K562 (cell line): ENCODE measurements around the gene ZNF155. TPM values are rescaled to one million over a fixed set of nuclear protein-coding genes. Genes with fewer than 3 reads are reported as not detected.

Source experiments
- ETV1 ChIP-seq: fragments of 450-650 bp; conservative IDR thresholded peaks from 2 replicates; pipeline ENCODE4 v1.6.1; 2016; ENCODE audit warnings: missing genetic modification characterization, control low read depth, low read depth, missing compliant biosample characterization
- FOSL1 ChIP-seq: fragments of 200-800 bp; sonication (Bioruptor generic); conservative IDR thresholded peaks from 2 replicates; pipeline ENCODE4 v1.6.1; 2016; ENCODE audit warnings: missing genetic modification characterization, missing compliant biosample characterization
- HCFC1 ChIP-seq: IDR thresholded peaks from 2 replicates; pipeline ENCODE4 v1.6.1; 2012; ENCODE audit warnings: low read depth, low read length, improper control_type of control experiment
- HDAC8 ChIP-seq: fragments of 450-650 bp; IDR thresholded peaks from 2 replicates; pipeline ENCODE4 v1.6.1; 2016; ENCODE audit warnings: mild to moderate bottlenecking, missing genetic modification characterization, moderate library complexity, missing compliant biosample characterization
- L3MBTL2 ChIP-seq: fragments of 450-650 bp; IDR thresholded peaks from 2 replicates; pipeline ENCODE4 v1.6.1; 2016; ENCODE audit warnings: mild to moderate bottlenecking, moderate library complexity
- MEF2D ChIP-seq: conservative IDR thresholded peaks from 2 replicates; pipeline ENCODE4 v1.6.1; 2016; ENCODE audit warnings: low read depth, missing genetic modification characterization, missing compliant biosample characterization
- NR2C1 ChIP-seq, 2 experiments: fragments of 450-650 bp; IDR thresholded peaks; 2 replicates each; pipeline ENCODE4 v1.6.1; 2017; ENCODE audit warnings: mild to moderate bottlenecking in 2 of 2, antibody characterized with exemption in 1 of 2, inconsistent platforms in 1 of 2, missing compliant biosample characterization in 1 of 2, missing genetic modification characterization in 1 of 2
- RBM39 ChIP-seq: fragments of 200-400 bp; formaldehyde crosslinking; optimal IDR thresholded peaks from 2 replicates; pipeline ENCODE3; 2018; ENCODE audit warnings: low read depth, low read length
- SIN3A ChIP-seq, 2 experiments: fragments of 150-350 bp in 1 of 2; IDR thresholded peaks; 2 replicates each; pipeline ENCODE4 v1.6.1; 2011 to 2016; ENCODE audit warnings: borderline replicate concordance in 2 of 2, low read depth in 2 of 2, low read length in 2 of 2, mild to moderate bottlenecking in 2 of 2, moderate library complexity in 2 of 2; ENCODE audit not compliant: control insufficient read depth in 1 of 2
- SMAD3 ChIP-seq: fragments of 450-650 bp; formaldehyde crosslinking; conservative IDR thresholded peaks from 2 replicates; pipeline ENCODE4 v1.4.0; 2020; ENCODE audit warnings: mild to moderate bottlenecking
- TBL1XR1 ChIP-seq, 2 experiments: IDR thresholded peaks; 2 replicates each; pipeline ENCODE4 v1.6.1; 2012; ENCODE audit warnings: improper control_type of control experiment in 2 of 2, low read length in 2 of 2, mild to moderate bottlenecking in 1 of 2
- polyA plus RNA-seq, 8 experiments: library from polyadenylated mRNA; depleted of rRNA in 4 of 8; stranded (reverse) in 5 of 8; unstranded in 3 of 8; fragments of >200 nt; fragmentation: Nextera tagmentation in 2 of 8; fragmentation: Illumina TruSeq in 1 of 8; extraction: Ambion mirVana in 2 of 8; extraction: Trizol in 1 of 8; gene quantifications; 2 replicates each; pipeline versions ENCODE4 v1.2.1 to v1.2.3, GENCODE V29; 2011 to 2014; ENCODE audit warnings: inconsistent platforms in 1 of 8, missing spikeins in 1 of 8
- total RNA-seq, 7 experiments: library from RNA; depleted of rRNA in 6 of 7; stranded (reverse); fragments of >200 nt in 6 of 7; fragmentation: Illumina TruSeq in 2 of 7; extraction: Trizol in 2 of 7; gene quantifications; 2 replicates each; pipeline versions ENCODE4 v1.2.1 to v1.2.3, GENCODE V29; 2011 to 2021; ENCODE audit warnings: low replicate concordance in 1 of 7
- TF ChIP-seq, protein P1 (sequence below), 3 experiments: fragments of 200-800 bp in 1 of 3; fragments of 250-450 bp in 1 of 3; fragments of 450-650 bp in 1 of 3; sonication (Bioruptor Pico) in 1 of 3; sonication (Bioruptor generic) in 1 of 3; formaldehyde crosslinking in 1 of 3; IDR thresholded peaks; 2 replicates each; pipeline versions ENCODE4 v1.6.1 to v1.8.0; 2016 to 2022; ENCODE audit warnings: mild to moderate bottlenecking in 2 of 3, missing genetic modification characterization in 2 of 3, missing compliant biosample characterization in 1 of 3, moderate library complexity in 1 of 3
- TF ChIP-seq, protein P2 (sequence below): conservative IDR thresholded peaks from 2 replicates; pipeline ENCODE4 v1.6.1; 2011; ENCODE audit warnings: low read depth, mild to moderate bottlenecking, low read length; ENCODE audit not compliant: control insufficient read depth
- TF ChIP-seq, protein P3 (sequence below): IDR thresholded peaks from 3 replicates; pipeline ENCODE4 v1.6.1; 2011; ENCODE audit warnings: borderline replicate concordance, mild to moderate bottlenecking, moderate library complexity; ENCODE audit not compliant: insufficient read length; ENCODE audit errors: extremely low read depth
- TF ChIP-seq, protein P4 (sequence below): fragments of 150-350 bp; conservative IDR thresholded peaks from 2 replicates; pipeline ENCODE4 v1.6.1; 2014; ENCODE audit warnings: low read length

Gene ZNF155
- total and polyA plus RNA-seq, 9 of the 15 experiments (the other 6 are each of a cell fraction or from before 2014, with no cell fraction given) = 0.09 to 0.76 (median 0.37) TPM

DNA sequence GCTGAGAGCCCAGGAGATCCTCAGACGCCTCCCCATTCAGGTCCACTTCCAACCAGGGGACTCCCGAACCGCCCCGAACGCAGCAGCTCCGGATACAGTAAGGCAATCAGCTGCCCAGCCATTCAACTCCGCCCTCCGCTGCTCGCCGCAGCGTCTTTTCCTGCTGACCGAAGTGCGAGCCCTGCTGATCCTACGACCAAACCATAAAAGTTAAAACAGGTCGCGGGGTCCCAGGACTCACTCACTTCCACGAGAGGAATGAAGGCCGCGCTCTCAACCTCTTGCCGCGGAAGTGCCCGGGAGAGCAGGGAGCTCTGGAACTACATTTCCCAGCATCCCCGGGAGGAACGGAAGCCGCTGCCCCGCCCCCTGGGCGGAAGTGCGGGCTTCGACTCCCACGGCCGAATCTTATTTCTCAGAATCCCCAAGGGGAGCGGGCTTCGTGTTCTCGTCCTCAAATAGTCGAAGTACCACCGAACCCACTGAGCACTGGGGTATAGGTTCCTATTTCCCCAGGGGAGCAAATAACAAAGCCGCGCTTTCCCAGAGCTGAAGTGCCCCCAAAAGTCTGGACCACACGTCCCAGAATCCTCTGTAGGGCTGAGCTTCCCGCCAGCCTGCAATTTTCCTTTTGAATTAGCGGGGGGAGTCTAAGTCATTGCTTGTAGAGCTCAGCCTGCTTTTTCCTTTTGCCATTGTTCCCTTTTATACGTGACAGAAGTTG lies 48.8 kb upstream of the ZNF155 start, which contains the start of gene ZNF45 (continued):
- TF ChIP-seq, protein P1, sequence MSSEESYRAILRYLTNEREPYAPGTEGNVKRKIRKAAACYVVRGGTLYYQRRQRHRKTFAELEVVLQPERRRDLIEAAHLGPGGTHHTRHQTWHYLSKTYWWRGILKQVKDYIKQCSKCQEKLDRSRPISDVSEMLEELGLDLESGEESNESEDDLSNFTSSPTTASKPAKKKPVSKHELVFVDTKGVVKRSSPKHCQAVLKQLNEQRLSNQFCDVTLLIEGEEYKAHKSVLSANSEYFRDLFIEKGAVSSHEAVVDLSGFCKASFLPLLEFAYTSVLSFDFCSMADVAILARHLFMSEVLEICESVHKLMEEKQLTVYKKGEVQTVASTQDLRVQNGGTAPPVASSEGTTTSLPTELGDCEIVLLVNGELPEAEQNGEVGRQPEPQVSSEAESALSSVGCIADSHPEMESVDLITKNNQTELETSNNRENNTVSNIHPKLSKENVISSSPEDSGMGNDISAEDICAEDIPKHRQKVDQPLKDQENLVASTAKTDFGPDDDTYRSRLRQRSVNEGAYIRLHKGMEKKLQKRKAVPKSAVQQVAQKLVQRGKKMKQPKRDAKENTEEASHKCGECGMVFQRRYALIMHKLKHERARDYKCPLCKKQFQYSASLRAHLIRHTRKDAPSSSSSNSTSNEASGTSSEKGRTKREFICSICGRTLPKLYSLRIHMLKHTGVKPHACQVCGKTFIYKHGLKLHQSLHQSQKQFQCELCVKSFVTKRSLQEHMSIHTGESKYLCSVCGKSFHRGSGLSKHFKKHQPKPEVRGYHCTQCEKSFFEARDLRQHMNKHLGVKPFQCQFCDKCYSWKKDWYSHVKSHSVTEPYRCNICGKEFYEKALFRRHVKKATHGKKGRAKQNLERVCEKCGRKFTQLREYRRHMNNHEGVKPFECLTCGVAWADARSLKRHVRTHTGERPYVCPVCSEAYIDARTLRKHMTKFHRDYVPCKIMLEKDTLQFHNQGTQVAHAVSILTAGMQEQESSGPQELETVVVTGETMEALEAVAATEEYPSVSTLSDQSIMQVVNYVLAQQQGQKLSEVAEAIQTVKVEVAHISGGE (CRISPR knock-in tag; IDR thresholded peaks at IDR 0.05) = peak in 1 of 3 experiments; percentile 91; a peak in 2 of 6 replicates
- TF ChIP-seq NR2C1 (IDR thresholded peaks at IDR 0.05) (peak; percentile 52), NR2C1 (tag; IDR thresholded peaks at IDR 0.05) (peak; percentile 69), SMAD3 (no peak), SIN3A (IDR thresholded peaks at IDR 0.05; ENCODE audit: borderline replicate concordance in 2 of 2, control insufficient read depth in 1 of 2, low read depth in 2 of 2, low read length in 2 of 2) (peak in 1 of 2 experiments; percentile 81; a peak in 1 of 4 replicates), FOSL1 (tag) (no peak), TBL1XR1 (IDR thresholded peaks at IDR 0.05; ENCODE audit: low read length in 2 of 2) (0 out of 4 replicates have a peak, but pooled peaks of 1 of the 2 experiments have one; percentile 13), ETV1 (tag) (peak; percentile 92), RBM39 (no peak), HCFC1 (peak; percentile 96), MEF2D (tag) (no peak), HDAC8 (no peak), L3MBTL2 (peak; percentile 86)
- TF ChIP-seq, protein P2, sequence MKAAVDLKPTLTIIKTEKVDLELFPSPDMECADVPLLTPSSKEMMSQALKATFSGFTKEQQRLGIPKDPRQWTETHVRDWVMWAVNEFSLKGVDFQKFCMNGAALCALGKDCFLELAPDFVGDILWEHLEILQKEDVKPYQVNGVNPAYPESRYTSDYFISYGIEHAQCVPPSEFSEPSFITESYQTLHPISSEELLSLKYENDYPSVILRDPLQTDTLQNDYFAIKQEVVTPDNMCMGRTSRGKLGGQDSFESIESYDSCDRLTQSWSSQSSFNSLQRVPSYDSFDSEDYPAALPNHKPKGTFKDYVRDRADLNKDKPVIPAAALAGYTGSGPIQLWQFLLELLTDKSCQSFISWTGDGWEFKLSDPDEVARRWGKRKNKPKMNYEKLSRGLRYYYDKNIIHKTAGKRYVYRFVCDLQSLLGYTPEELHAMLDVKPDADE = peak; percentile 93
- TF ChIP-seq, protein P3, sequence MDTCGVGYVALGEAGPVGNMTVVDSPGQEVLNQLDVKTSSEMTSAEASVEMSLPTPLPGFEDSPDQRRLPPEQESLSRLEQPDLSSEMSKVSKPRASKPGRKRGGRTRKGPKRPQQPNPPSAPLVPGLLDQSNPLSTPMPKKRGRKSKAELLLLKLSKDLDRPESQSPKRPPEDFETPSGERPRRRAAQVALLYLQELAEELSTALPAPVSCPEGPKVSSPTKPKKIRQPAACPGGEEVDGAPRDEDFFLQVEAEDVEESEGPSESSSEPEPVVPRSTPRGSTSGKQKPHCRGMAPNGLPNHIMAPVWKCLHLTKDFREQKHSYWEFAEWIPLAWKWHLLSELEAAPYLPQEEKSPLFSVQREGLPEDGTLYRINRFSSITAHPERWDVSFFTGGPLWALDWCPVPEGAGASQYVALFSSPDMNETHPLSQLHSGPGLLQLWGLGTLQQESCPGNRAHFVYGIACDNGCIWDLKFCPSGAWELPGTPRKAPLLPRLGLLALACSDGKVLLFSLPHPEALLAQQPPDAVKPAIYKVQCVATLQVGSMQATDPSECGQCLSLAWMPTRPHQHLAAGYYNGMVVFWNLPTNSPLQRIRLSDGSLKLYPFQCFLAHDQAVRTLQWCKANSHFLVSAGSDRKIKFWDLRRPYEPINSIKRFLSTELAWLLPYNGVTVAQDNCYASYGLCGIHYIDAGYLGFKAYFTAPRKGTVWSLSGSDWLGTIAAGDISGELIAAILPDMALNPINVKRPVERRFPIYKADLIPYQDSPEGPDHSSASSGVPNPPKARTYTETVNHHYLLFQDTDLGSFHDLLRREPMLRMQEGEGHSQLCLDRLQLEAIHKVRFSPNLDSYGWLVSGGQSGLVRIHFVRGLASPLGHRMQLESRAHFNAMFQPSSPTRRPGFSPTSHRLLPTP = no peak
- TF ChIP-seq, protein P4, sequence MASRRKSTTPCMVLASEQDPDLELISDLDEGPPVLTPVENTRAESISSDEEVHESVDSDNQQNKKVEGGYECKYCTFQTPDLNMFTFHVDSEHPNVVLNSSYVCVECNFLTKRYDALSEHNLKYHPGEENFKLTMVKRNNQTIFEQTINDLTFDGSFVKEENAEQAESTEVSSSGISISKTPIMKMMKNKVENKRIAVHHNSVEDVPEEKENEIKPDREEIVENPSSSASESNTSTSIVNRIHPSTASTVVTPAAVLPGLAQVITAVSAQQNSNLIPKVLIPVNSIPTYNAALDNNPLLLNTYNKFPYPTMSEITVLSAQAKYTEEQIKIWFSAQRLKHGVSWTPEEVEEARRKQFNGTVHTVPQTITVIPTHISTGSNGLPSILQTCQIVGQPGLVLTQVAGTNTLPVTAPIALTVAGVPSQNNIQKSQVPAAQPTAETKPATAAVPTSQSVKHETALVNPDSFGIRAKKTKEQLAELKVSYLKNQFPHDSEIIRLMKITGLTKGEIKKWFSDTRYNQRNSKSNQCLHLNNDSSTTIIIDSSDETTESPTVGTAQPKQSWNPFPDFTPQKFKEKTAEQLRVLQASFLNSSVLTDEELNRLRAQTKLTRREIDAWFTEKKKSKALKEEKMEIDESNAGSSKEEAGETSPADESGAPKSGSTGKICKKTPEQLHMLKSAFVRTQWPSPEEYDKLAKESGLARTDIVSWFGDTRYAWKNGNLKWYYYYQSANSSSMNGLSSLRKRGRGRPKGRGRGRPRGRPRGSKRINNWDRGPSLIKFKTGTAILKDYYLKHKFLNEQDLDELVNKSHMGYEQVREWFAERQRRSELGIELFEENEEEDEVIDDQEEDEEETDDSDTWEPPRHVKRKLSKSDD = no peak
